HUES6 (cell line): ENCODE results near the gene NOL4L.
A peak's percentile ranks its signal among the peaks of the same experiment; 100 is the strongest.

Experiments
- H3K27ac ChIP-seq: 2 replicates; pipeline ENCODE4 v1.7.0; 2013; ENCODE audit warnings: low read depth, mild to moderate bottlenecking, low read length, inconsistent platforms
- H3K27me3 ChIP-seq: 2 replicates; pipeline ENCODE4 v1.6.1; 2013; ENCODE audit warnings: low read length; ENCODE audit not compliant: control insufficient read depth, insufficient read depth
- H3K36me3 ChIP-seq: 2 replicates; pipeline ENCODE4 v1.6.1; 2013; ENCODE audit warnings: low read length; ENCODE audit not compliant: control insufficient read depth, insufficient read depth
- H3K4me1 ChIP-seq: 2 replicates; pipeline ENCODE4 v1.6.1; 2013; ENCODE audit warnings: low read length; ENCODE audit not compliant: control insufficient read depth, insufficient read depth
- H3K4me3 ChIP-seq: 2 replicates; pipeline ENCODE4 v1.5.1; 2013; ENCODE audit warnings: low read depth, low read length
- H3K9ac ChIP-seq: one replicate; pipeline ENCODE4 v1.6.1; 2013; ENCODE audit warnings: mild to moderate bottlenecking, low read length
- H3K9me3 ChIP-seq: 2 replicates; pipeline ENCODE4 v1.6.1; 2013; ENCODE audit warnings: low read depth, low read length; ENCODE audit not compliant: control insufficient read depth, insufficient read depth

Gene NOL4L

GRCh38 chr20:32574296-32575226, 10.6 kb downstream of the NOL4L start:
- peak overlapping the region; percentile 17 for H3K9ac ChIP-seq
- no peak overlapping the region for H3K4me3 ChIP-seq
- H3K27ac ChIP-seq = no peak overlapping the region; the same call in 1 of the 2 replicates
- no peaks in the 10 kb centered on the region for H3K36me3 ChIP-seq
- no peaks in the 10 kb centered on the region for H3K9me3 ChIP-seq
- H3K4me1 ChIP-seq = peaks cover 40% of the 10 kb centered on the region
- no peaks in the 10 kb centered on the region for H3K27me3 ChIP-seq

- peaks cover 46% of the 10 kb centered on the region for H3K4me1 ChIP-seq
- H3K4me3 ChIP-seq = no peak overlapping the region
- H3K27me3 ChIP-seq = no peaks in the 10 kb centered on the region
- no peaks in the 10 kb centered on the region for H3K36me3 ChIP-seq
- H3K9ac ChIP-seq = no peak overlapping the region
- no peak overlapping the region for H3K27ac ChIP-seq
- H3K9me3 ChIP-seq = no peaks in the 10 kb centered on the region
Measured at GRCh38 chr20:32573167-32573851, 11.8 kb downstream of the NOL4L start.

- no peaks in the 10 kb centered on the region for H3K36me3 ChIP-seq
- H3K9me3 ChIP-seq = no peaks in the 10 kb centered on the region
- no peak overlapping the region for H3K27ac ChIP-seq
- H3K4me3 ChIP-seq = no peak overlapping the region
- H3K27me3 ChIP-seq = no peaks in the 10 kb centered on the region
- peaks cover 46% of the 10 kb centered on the region for H3K4me1 ChIP-seq
- no peak overlapping the region for H3K9ac ChIP-seq
Measured at GRCh38 chr20:32572271-32572968, 12.7 kb downstream of the NOL4L start.

GRCh38 chr20:32571566-32571965, 13.6 kb downstream of the NOL4L start:
- H3K4me1 ChIP-seq = peaks cover 43% of the 10 kb centered on the region

GRCh38 chr20:32570401-32571190, 14.5 kb downstream of the NOL4L start:
- Histone ChIP-seq H3K9me3 (no peaks in the 10 kb centered on the region), H3K9ac (no peak overlapping the region), H3K27ac (no peak overlapping the region), H3K4me3 (no peak overlapping the region), H3K36me3 (no peaks in the 10 kb centered on the region), H3K27me3 (no peaks in the 10 kb centered on the region), H3K4me1 (peaks cover 40% of the 10 kb centered on the region)

More at GRCh38 chr20:32571566-32571965, 13.6 kb downstream of the NOL4L start:
- no peak overlapping the region for H3K4me3 ChIP-seq
- H3K9me3 ChIP-seq = no peaks in the 10 kb centered on the region
- H3K27ac ChIP-seq = no peak overlapping the region
- H3K9ac ChIP-seq = no peak overlapping the region
- no peaks in the 10 kb centered on the region for H3K27me3 ChIP-seq
- H3K36me3 ChIP-seq = no peaks in the 10 kb centered on the region

GRCh38 chr20:32569380-32570305, 15.5 kb downstream of the NOL4L start:
- H3K9ac ChIP-seq = no peak overlapping the region
- H3K36me3 ChIP-seq = no peaks in the 10 kb centered on the region
- no peaks in the 10 kb centered on the region for H3K9me3 ChIP-seq
- no peaks in the 10 kb centered on the region for H3K27me3 ChIP-seq
- no peak overlapping the region for H3K27ac ChIP-seq
- H3K4me1 ChIP-seq = peaks cover 34% of the 10 kb centered on the region
- H3K4me3 ChIP-seq = no peak overlapping the region

- Histone ChIP-seq H3K9me3 (no peaks in the 10 kb centered on the region), H3K36me3 (no peaks in the 10 kb centered on the region), H3K9ac (no peak overlapping the region), H3K4me1 (peaks cover 28% of the 10 kb centered on the region), H3K27ac (no peak overlapping the region), H3K4me3 (no peak overlapping the region), H3K27me3 (no peaks in the 10 kb centered on the region)
Measured at GRCh38 chr20:32569018-32569379, 16.1 kb downstream of the NOL4L start.

GRCh38 chr20:32567384-32568178, 17.6 kb downstream of the NOL4L start:
- Histone ChIP-seq H3K4me3 (no peak overlapping the region), H3K9me3 (no peaks in the 10 kb centered on the region), H3K9ac (no peak overlapping the region), H3K4me1 (peaks cover 29% of the 10 kb centered on the region), H3K27ac (no peak overlapping the region), H3K36me3 (no peaks in the 10 kb centered on the region), H3K27me3 (no peaks in the 10 kb centered on the region)
